K562 (cell line): ENCODE results near the gene CD46.

Experiments
- CTBP1 ChIP-seq: fragments of 450-650 bp; IDR thresholded peaks from 2 replicates; pipeline ENCODE4 v1.6.1; 2016; ENCODE audit warnings: borderline replicate concordance
- SMAD1 ChIP-seq: fragments of 150-350 bp; IDR thresholded peaks from 2 replicates; pipeline ENCODE4 v1.6.1; 2014; ENCODE audit warnings: low read length, low read depth; ENCODE audit not compliant: partially characterized antibody
- TF ChIP-seq, protein P1 (sequence below): sonication (generic); formaldehyde crosslinking; IDR thresholded peaks from 2 replicates; pipeline ENCODE4 v1.8.1; 2023; ENCODE audit warnings: mild to moderate bottlenecking, missing genetic modification reagents
- TF ChIP-seq, protein P2 (sequence below): sonication (generic); formaldehyde crosslinking; IDR thresholded peaks from 2 replicates; pipeline ENCODE4 v1.8.1; 2023; ENCODE audit warnings: mild to moderate bottlenecking, missing genetic modification reagents, moderate library complexity

GRCh38 chr1:207753611-207754010, 1.8 kb downstream of the CD46 start:
- TF ChIP-seq, protein P1, sequence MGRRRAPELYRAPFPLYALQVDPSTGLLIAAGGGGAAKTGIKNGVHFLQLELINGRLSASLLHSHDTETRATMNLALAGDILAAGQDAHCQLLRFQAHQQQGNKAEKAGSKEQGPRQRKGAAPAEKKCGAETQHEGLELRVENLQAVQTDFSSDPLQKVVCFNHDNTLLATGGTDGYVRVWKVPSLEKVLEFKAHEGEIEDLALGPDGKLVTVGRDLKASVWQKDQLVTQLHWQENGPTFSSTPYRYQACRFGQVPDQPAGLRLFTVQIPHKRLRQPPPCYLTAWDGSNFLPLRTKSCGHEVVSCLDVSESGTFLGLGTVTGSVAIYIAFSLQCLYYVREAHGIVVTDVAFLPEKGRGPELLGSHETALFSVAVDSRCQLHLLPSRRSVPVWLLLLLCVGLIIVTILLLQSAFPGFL (CRISPR knock-in tag): no peak
- TF ChIP-seq SMAD1 (no peak), CTBP1 (no peak)
- TF ChIP-seq, protein P2, sequence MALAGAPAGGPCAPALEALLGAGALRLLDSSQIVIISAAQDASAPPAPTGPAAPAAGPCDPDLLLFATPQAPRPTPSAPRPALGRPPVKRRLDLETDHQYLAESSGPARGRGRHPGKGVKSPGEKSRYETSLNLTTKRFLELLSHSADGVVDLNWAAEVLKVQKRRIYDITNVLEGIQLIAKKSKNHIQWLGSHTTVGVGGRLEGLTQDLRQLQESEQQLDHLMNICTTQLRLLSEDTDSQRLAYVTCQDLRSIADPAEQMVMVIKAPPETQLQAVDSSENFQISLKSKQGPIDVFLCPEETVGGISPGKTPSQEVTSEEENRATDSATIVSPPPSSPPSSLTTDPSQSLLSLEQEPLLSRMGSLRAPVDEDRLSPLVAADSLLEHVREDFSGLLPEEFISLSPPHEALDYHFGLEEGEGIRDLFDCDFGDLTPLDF (CRISPR knock-in tag): no peak
